ENCODE measurements around the gene OR4F6.
"Not testable (repeated sequence)": the region's sequence is repeated elsewhere in the genome, so short reads cannot be mapped to it uniquely, and the experiment has no call there.

Gene OR4F6

GRCh38 chr15:101788503-101789269 is 14.6 kb upstream of the OR4F6 start:
- H3K4me3 Mint-ChIP-seq; DNase-seq; ATAC-seq (replicated peaks); H3K27ac Mint-ChIP-seq; H3K4me1 Mint-ChIP-seq; H3K9me3 Mint-ChIP-seq; H3K36me3 Mint-ChIP-seq: not testable (repeated sequence)
- peaks cover 4 to 12% of the 10 kb centered on the region in 2 donors for H3K27me3 Mint-ChIP-seq

GRCh38 chr15:101790748-101791147 is 12.6 kb upstream of the OR4F6 start:
- not testable (repeated sequence) for H3K9me3 Mint-ChIP-seq; H3K4me1 Mint-ChIP-seq; H3K36me3 Mint-ChIP-seq; H3K27ac Mint-ChIP-seq; ATAC-seq (replicated peaks); DNase-seq; H3K4me3 Mint-ChIP-seq; H3K27me3 Mint-ChIP-seq

- ATAC-seq (replicated peaks); H3K36me3 Mint-ChIP-seq; H3K9me3 Mint-ChIP-seq; DNase-seq; H3K27ac Mint-ChIP-seq; H3K4me3 Mint-ChIP-seq; H3K4me1 Mint-ChIP-seq: not testable (repeated sequence)
- peaks cover 14 to 32% of the 10 kb centered on the region in 2 donors for H3K27me3 Mint-ChIP-seq
Observed at GRCh38 chr15:101793981-101794380, 9.3 kb upstream of the OR4F6 start.

- H3K4me3 Mint-ChIP-seq, result no peak overlapping the region
- H3K36me3 Mint-ChIP-seq, result no peaks in the 10 kb centered on the region
- peaks cover 14 to 39% of the 10 kb centered on the region in 2 donors for H3K27me3 Mint-ChIP-seq
- H3K27ac Mint-ChIP-seq, result no peak overlapping the region
- ATAC-seq (replicated peaks) (no peak), DNase-seq (no peak)
- H3K9me3 Mint-ChIP-seq, result peaks cover 0 to 2% of the 10 kb centered on the region in 2 donors
- H3K4me1 Mint-ChIP-seq, result no peaks in the 10 kb centered on the region
Observed at GRCh38 chr15:101795455-101795854, 7.9 kb upstream of the OR4F6 start.

- no peak overlapping the region for H3K4me3 Mint-ChIP-seq
- H3K9me3 Mint-ChIP-seq, result peaks cover 0 to 2% of the 10 kb centered on the region in 2 donors
- DNase-seq, result no peak
- H3K36me3 Mint-ChIP-seq, result no peaks in the 10 kb centered on the region
- H3K27me3 Mint-ChIP-seq, result peaks cover 20 to 49% of the 10 kb centered on the region in 2 donors
- no peaks in the 10 kb centered on the region for H3K4me1 Mint-ChIP-seq
- no peak overlapping the region for H3K27ac Mint-ChIP-seq
- ATAC-seq (replicated peaks), result no peak
Observed at GRCh38 chr15:101799665-101800064, 3.6 kb upstream of the OR4F6 start.

- Mint-ChIP-seq H3K4me3 (no peak overlapping the region), H3K27ac (no peak overlapping the region), H3K36me3 (no peaks in the 10 kb centered on the region), H3K27me3 (peaks cover 17 to 55% of the 10 kb centered on the region in 2 donors), H3K9me3 (peaks cover 0 to 2% of the 10 kb centered on the region in 2 donors), H3K4me1 (no peaks in the 10 kb centered on the region)
- ATAC-seq (replicated peaks) (no peak), DNase-seq (no peak)
Observed at GRCh38 chr15:101801048-101801447, 2.3 kb upstream of the OR4F6 start.

- no peak for ATAC-seq (replicated peaks)
- Mint-ChIP-seq H3K27me3 (peaks cover 16 to 36% of the 10 kb centered on the region in 2 donors), H3K4me1 (no peaks in the 10 kb centered on the region), H3K4me3 (no peak overlapping the region), H3K36me3 (no peaks in the 10 kb centered on the region), H3K27ac (no peak overlapping the region), H3K9me3 (no peaks in the 10 kb centered on the region)
- no peak for DNase-seq
Observed at GRCh38 chr15:101803676-101804075, 367 bp downstream of the OR4F6 start.

GRCh38 chr15:101804375-101804774 is 1.1 kb downstream of the OR4F6 start:
- H3K36me3 Mint-ChIP-seq, result no peaks in the 10 kb centered on the region

GRCh38 chr15:101804941-101805340 is 1.6 kb downstream of the OR4F6 start:
- no peaks in the 10 kb centered on the region for H3K9me3 Mint-ChIP-seq
- H3K36me3 Mint-ChIP-seq, result no peaks in the 10 kb centered on the region
- H3K4me1 Mint-ChIP-seq, result no peaks in the 10 kb centered on the region
- no peak for DNase-seq
- H3K27me3 Mint-ChIP-seq, result peaks cover 26 to 28% of the 10 kb centered on the region in 2 donors
- H3K4me3 Mint-ChIP-seq, result no peak overlapping the region
- no peak for ATAC-seq (replicated peaks)
- no peak overlapping the region for H3K27ac Mint-ChIP-seq

More at GRCh38 chr15:101804375-101804774, 1.1 kb downstream of the OR4F6 start:
- Mint-ChIP-seq H3K4me1 (no peaks in the 10 kb centered on the region), H3K27me3 (peaks cover 20 to 33% of the 10 kb centered on the region in 2 donors), H3K4me3 (no peak overlapping the region), H3K27ac (no peak overlapping the region), H3K9me3 (no peaks in the 10 kb centered on the region)
- DNase-seq (no peak), ATAC-seq (replicated peaks) (no peak)

- no peaks in the 10 kb centered on the region for H3K36me3 Mint-ChIP-seq
- ATAC-seq (replicated peaks), result no peak
- DNase-seq, result no peak
- no peaks in the 10 kb centered on the region for H3K4me1 Mint-ChIP-seq
- H3K4me3 Mint-ChIP-seq, result no peak overlapping the region
- no peaks in the 10 kb centered on the region for H3K9me3 Mint-ChIP-seq
- H3K27me3 Mint-ChIP-seq, result peaks cover 27 to 29% of the 10 kb centered on the region in 2 donors
- no peak overlapping the region for H3K27ac Mint-ChIP-seq
Observed at GRCh38 chr15:101805605-101806345, 2.5 kb downstream of the OR4F6 start.

- Mint-ChIP-seq H3K9me3 (no peaks in the 10 kb centered on the region), H3K27me3 (peaks cover 21 to 41% of the 10 kb centered on the region in 2 donors), H3K27ac (no peak overlapping the region), H3K36me3 (no peaks in the 10 kb centered on the region), H3K4me1 (no peaks in the 10 kb centered on the region), H3K4me3 (no peak overlapping the region)
- ATAC-seq (replicated peaks) (no peak), DNase-seq (no peak)
Observed at GRCh38 chr15:101807345-101807945, 4.1 kb downstream of the OR4F6 start.

- DNase-seq, result no peak
- Mint-ChIP-seq H3K27ac (no peak overlapping the region), H3K9me3 (no peaks in the 10 kb centered on the region), H3K36me3 (no peaks in the 10 kb centered on the region), H3K27me3 (peaks cover 20 to 46% of the 10 kb centered on the region in 2 donors), H3K4me3 (no peak overlapping the region), H3K4me1 (no peaks in the 10 kb centered on the region)
- no peak for ATAC-seq (replicated peaks)
Observed at GRCh38 chr15:101808201-101808600, 4.9 kb downstream of the OR4F6 start.

GRCh38 chr15:101810456-101810855 is 7.1 kb downstream of the OR4F6 start:
- Mint-ChIP-seq H3K9me3 (no peaks in the 10 kb centered on the region), H3K27me3 (peaks cover 17 to 45% of the 10 kb centered on the region in 2 donors), H3K27ac (no peak overlapping the region), H3K4me1 (no peaks in the 10 kb centered on the region), H3K36me3 (no peaks in the 10 kb centered on the region), H3K4me3 (no peak overlapping the region)
- no peak for ATAC-seq (replicated peaks)
- no peak for DNase-seq

- H3K4me3 Mint-ChIP-seq, result no peak overlapping the region
- no peak for ATAC-seq (replicated peaks)
- no peaks in the 10 kb centered on the region for H3K9me3 Mint-ChIP-seq
- H3K4me1 Mint-ChIP-seq, result no peaks in the 10 kb centered on the region
- no peak for DNase-seq
- no peaks in the 10 kb centered on the region for H3K36me3 Mint-ChIP-seq
- H3K27me3 Mint-ChIP-seq, result peaks cover 14 to 43% of the 10 kb centered on the region in 2 donors
- no peak overlapping the region for H3K27ac Mint-ChIP-seq
Observed at GRCh38 chr15:101810876-101811275, 7.6 kb downstream of the OR4F6 start.

Measured in stimulated activated naive B cell treated with anti-CD40 and anti-IgM and Interleukin-4, amounts not matched to agents 10 μg/mL and 1 μg/mL and 100 μg/mL, for 72 hours (primary cell).